Retina (tissue), 1 donor: ENCODE results near the gene CNTNAP5.

Experiments
- DNase-seq: peaks from one replicate; pipeline ENCODE4 v3.0.0-alpha.2; 2016

The CNTNAP5 gene

GRCh38 chr2:124162256-124162655, 137.2 kb downstream of the CNTNAP5 start:
- no peak for DNase-seq

GRCh38 chr2:124163840-124164239, 138.8 kb downstream of the CNTNAP5 start:
- DNase-seq: no peak

- DNase-seq: no peak
These were observed 140.6 kb downstream of the CNTNAP5 start for GRCh38 chr2:124165698-124166097.

GRCh38 chr2:124171472-124172063, 146.5 kb downstream of the CNTNAP5 start:
- DNase-seq: no peak

- no peak for DNase-seq
These were observed 153.6 kb downstream of the CNTNAP5 start for GRCh38 chr2:124178719-124179118.

- no peak for DNase-seq
These were observed 155.5 kb downstream of the CNTNAP5 start for GRCh38 chr2:124180635-124181034.

- no peak for DNase-seq
These were observed 161.7 kb downstream of the CNTNAP5 start for GRCh38 chr2:124186801-124187200.

- no peak for DNase-seq
These were observed 162.9 kb downstream of the CNTNAP5 start for GRCh38 chr2:124187948-124188347.

GRCh38 chr2:124193706-124194105, 168.6 kb downstream of the CNTNAP5 start:
- no peak for DNase-seq

- no peak for DNase-seq
These were observed 176.6 kb downstream of the CNTNAP5 start for GRCh38 chr2:124201713-124202112.

- DNase-seq: no peak
These were observed 184.4 kb downstream of the CNTNAP5 start for GRCh38 chr2:124209441-124209840.

- DNase-seq: no peak
These were observed 186.4 kb downstream of the CNTNAP5 start for GRCh38 chr2:124211461-124211860.

GRCh38 chr2:124213977-124214587, 189.0 kb downstream of the CNTNAP5 start:
- no peak for DNase-seq

GRCh38 chr2:124246170-124246569, 221.1 kb downstream of the CNTNAP5 start:
- DNase-seq: no peak

- DNase-seq: no peak
These were observed 223.3 kb downstream of the CNTNAP5 start for GRCh38 chr2:124248386-124248785.

GRCh38 chr2:124250433-124250832, 225.3 kb downstream of the CNTNAP5 start:
- DNase-seq: no peak

- DNase-seq: no peak
These were observed 229.5 kb downstream of the CNTNAP5 start for GRCh38 chr2:124254621-124255020.

- no peak for DNase-seq
These were observed 232.0 kb downstream of the CNTNAP5 start for GRCh38 chr2:124257120-124257519.

- DNase-seq: peak; percentile 42
These were observed 233.2 kb downstream of the CNTNAP5 start for GRCh38 chr2:124258140-124258880.

- no peak for DNase-seq
These were observed 236.4 kb downstream of the CNTNAP5 start for GRCh38 chr2:124261456-124261855.

- DNase-seq: no peak
These were observed 239.5 kb downstream of the CNTNAP5 start for GRCh38 chr2:124264551-124265091.

- DNase-seq: no peak
These were observed 242.7 kb downstream of the CNTNAP5 start for GRCh38 chr2:124267794-124268193.

GRCh38 chr2:124269348-124269747, 244.3 kb downstream of the CNTNAP5 start:
- DNase-seq: no peak

GRCh38 chr2:124272261-124272841, 247.3 kb downstream of the CNTNAP5 start:
- no peak for DNase-seq
